Right lobe of liver (tissue), 6 donors: ENCODE measurements around the gene FNDC3B. TPM values are rescaled to one million over a fixed set of nuclear protein-coding genes. Genes with fewer than 3 reads are reported as not detected.

Experiments used
- ATAC-seq, 4 donors: fragments of 200-7000 bp; cut with Tn5 transposase; one replicate each; pipeline ENCODE4 v1.9.1; 2020; ENCODE audit warnings: mild to moderate bottlenecking in 4 of 4, moderate library complexity in 4 of 4
- DNase-seq, 3 donors: peaks; one replicate each; pipeline ENCODE4 v3.0.0-alpha.2; 2020
- H3K27ac ChIP-seq, 3 donors: fragments of 200-600 bp; one replicate each; pipeline ENCODE4 v1.8.0; 2022
- H3K27me3 ChIP-seq, 2 donors: fragments of 200-600 bp; one replicate each; pipeline ENCODE4 v1.8.0; 2022
- H3K36me3 ChIP-seq, 4 donors: fragments of 200-600 bp; sonication (generic) in 1 of 4; one replicate each; pipeline versions ENCODE4 v1.5.1 to v1.8.0; 2017 to 2022; ENCODE audit warnings: control low read depth in 1 of 4
- H3K4me1 ChIP-seq, 4 donors: fragments of 200-600 bp; sonication (generic) in 1 of 4; one replicate each; pipeline versions ENCODE4 v1.5.1 to v1.8.0; 2017 to 2022; ENCODE audit warnings: control low read depth in 1 of 4
- H3K4me3 ChIP-seq, 3 donors: fragments of 200-600 bp; one replicate each; pipeline ENCODE4 v1.8.0; 2022
- H3K9me3 ChIP-seq, 4 donors: fragments of 200-600 bp; sonication (generic) in 1 of 4; one replicate each; pipeline versions ENCODE4 v1.5.1 to v1.8.0; 2017 to 2022; ENCODE audit warnings: control low read depth in 1 of 4
- POLR2A ChIP-seq: fragments of 450-650 bp; IDR thresholded peaks from one replicate; pipeline ENCODE4 v1.6.1; 2017; ENCODE audit warnings: antibody characterized with exemption, mild to moderate bottlenecking
- WGBS: methylation state at CpG from one replicate; pipeline ENCODE4 v1.1.6; 2018; ENCODE audit warnings: low coverage, low lambda C conversion rate; ENCODE audit not compliant: insufficient coverage; ENCODE audit errors: missing lambda C conversion rate; 5-methylcytosine and 5-hydroxymethylcytosine counted together
- intact Hi-C, 2 donors: fragments of 100-400 bp; cut with DNase I; formaldehyde crosslinking; loops; one replicate each; pipeline versions ENCODE4 v1.11.2 to v1.14.1; 2022
- total RNA-seq, 6 experiments: library from RNA; depleted of rRNA in 2 of 6; stranded (reverse); fragments of >200 nt in 2 of 6; fragmentation: NEBNext Ultra II Directional in 3 of 6; extraction: Animal tissue kit (Norgen Biotek cat#: 25700) in 3 of 6; gene quantifications; one replicate each; pipeline versions ENCODE4 v1.1.0 to v1.2.4, GENCODE V29; 2016 to 2023
- TF ChIP-seq, protein P1 (sequence below), 4 donors: fragments of 200-600 bp in 3 of 4; fragments of 450-650 bp in 1 of 4; IDR thresholded peaks; one replicate each; pipeline versions ENCODE4 v1.5.1 to v1.8.0; 2016 to 2022; ENCODE audit warnings: antibody characterized with exemption in 4 of 4, mild to moderate bottlenecking in 2 of 4
- donor health status: DM: no; HTN: yes; CAD: no.
- donor health status: DM: no; HTN: no; CAD: no.
- donor health status: DM: no; HTN: no; CAD: no.
- donor health status: DM: no; HTN: yes; CAD: no.
- donor health status: DM: no; HTN: yes; CAD: no.

The FNDC3B gene
- total RNA-seq, 6 experiments from 2014 or later: 40.2 to 184 (median 63.5) TPM

DNA sequence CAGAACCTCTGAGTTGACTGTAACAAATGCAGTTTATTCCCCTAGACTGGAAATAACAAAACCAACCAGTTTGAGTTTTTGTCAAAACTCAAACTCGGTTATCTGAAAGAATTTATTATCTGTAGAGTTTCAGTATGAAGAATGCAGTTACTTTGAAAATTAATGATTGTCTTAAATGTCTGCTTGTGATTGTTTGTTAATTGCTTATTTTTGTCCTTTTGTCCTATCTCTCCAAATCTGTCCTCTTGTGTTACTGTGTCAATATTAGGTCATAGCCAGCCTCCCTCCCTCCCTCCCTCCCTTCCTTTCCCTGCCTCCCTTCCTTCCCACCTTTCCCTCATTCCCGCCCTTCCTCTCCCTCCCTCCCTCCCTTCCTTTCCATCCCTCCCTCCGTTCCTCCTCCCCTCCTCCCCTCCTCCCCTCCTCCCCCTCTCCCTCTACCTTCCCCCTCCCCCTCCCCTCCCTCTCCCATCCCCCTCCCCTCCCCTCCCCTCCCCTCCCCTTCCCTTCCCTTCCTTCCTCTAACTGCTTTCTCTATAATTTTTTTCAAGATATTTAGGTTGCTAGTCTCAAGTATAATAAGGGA, 153.5 kb downstream of the FNDC3B start:
- H3K4me3 ChIP-seq: no peak overlapping the region
- intact Hi-C loops: no loop called here
- 10% methylated on average over 3 of the region's 3 CpGs for WGBS
- DNase-seq: no peak
- ATAC-seq: peak; percentile 56 to 76 (median 66)
- peaks cover 0 to 29% (median 10%) of the 10 kb centered on the region in 4 donors for H3K4me1 ChIP-seq
- no peaks in the 10 kb centered on the region for H3K9me3 ChIP-seq
- H3K27me3 ChIP-seq: no peaks in the 10 kb centered on the region
- TF ChIP-seq, protein P1, sequence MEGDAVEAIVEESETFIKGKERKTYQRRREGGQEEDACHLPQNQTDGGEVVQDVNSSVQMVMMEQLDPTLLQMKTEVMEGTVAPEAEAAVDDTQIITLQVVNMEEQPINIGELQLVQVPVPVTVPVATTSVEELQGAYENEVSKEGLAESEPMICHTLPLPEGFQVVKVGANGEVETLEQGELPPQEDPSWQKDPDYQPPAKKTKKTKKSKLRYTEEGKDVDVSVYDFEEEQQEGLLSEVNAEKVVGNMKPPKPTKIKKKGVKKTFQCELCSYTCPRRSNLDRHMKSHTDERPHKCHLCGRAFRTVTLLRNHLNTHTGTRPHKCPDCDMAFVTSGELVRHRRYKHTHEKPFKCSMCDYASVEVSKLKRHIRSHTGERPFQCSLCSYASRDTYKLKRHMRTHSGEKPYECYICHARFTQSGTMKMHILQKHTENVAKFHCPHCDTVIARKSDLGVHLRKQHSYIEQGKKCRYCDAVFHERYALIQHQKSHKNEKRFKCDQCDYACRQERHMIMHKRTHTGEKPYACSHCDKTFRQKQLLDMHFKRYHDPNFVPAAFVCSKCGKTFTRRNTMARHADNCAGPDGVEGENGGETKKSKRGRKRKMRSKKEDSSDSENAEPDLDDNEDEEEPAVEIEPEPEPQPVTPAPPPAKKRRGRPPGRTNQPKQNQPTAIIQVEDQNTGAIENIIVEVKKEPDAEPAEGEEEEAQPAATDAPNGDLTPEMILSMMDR (IDR thresholded peaks at IDR 0.05): no peak
- no peak for TF ChIP-seq POLR2A
- H3K27ac ChIP-seq: peak overlapping the region in 2 of 3 donors; percentile 52 to 67
- H3K36me3 ChIP-seq: no peaks in the 10 kb centered on the region

DNA sequence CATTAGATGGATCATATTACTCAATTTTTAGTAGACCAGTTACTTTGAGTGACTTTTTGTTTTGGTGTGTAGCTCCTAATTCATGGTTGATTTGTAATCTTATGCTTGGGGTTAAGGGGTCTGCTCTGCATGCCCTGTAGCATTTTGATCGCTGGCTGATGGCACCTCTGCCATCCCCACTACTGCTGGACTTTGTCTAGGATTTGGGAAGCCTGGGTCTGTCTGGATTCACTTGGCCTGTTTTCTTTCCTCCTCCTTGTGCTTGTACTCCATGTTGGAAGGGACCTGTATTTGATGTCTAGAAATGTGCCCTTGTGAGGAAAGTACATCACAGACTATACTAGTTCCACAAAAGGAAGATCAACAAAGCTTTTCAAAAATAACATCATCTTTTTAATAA, 154.1 kb downstream of the FNDC3B start:
- DNase-seq: no peak
- WGBS: 75% methylated on average over 1 of the region's 1 CpG
- intact Hi-C loops: no loop called here
- no peaks in the 10 kb centered on the region for H3K36me3 ChIP-seq
- no peak for ATAC-seq
- no peaks in the 10 kb centered on the region for H3K9me3 ChIP-seq
- H3K4me1 ChIP-seq: peaks cover 0 to 29% (median 10%) of the 10 kb centered on the region in 4 donors
- H3K27me3 ChIP-seq: no peaks in the 10 kb centered on the region
- H3K4me3 ChIP-seq: no peak overlapping the region
- no peak for TF ChIP-seq POLR2A
- TF ChIP-seq, protein P1 (IDR thresholded peaks at IDR 0.05): no peak
- peak overlapping the region in 2 of 3 donors; percentile 20 to 67 for H3K27ac ChIP-seq

DNA sequence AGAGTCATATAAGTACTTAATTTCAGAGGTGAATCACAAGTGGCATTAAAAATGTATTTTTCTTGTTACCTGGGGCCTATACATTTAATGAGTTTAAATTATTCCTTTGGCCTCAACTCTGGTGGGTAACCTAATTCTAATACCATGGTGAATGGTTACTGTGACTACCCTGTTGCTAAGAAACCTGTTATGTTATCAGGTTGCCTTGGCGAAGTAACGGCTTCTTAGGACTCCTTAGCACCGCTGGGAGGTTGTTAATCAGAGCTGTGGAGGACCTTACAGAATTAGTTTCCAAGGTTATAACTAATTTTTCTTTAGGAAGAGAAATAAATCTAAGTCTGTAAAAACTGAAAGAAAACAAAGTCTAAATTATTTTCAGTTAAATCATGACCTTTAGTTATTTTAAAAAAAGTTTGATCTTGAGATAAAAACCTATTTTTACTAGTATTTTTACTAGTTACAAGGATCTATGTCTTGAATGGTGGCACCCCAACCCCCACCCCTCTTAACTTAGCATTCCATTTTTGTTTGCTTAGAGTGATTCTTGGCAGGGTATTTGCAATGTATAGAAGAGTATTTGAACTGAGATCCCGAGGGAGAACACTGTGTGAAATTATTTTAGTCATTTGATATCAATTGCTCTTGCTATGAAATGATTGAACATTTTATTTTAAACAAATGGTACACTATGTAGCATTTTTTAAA, 155.5 kb downstream of the FNDC3B start:
- peaks cover 0 to 29% (median 10%) of the 10 kb centered on the region in 4 donors for H3K4me1 ChIP-seq
- no peaks in the 10 kb centered on the region for H3K9me3 ChIP-seq
- ATAC-seq: no peak
- peak overlapping the region in 1 of 3 donors; percentile 15 for H3K27ac ChIP-seq
- WGBS: 70% methylated on average over 4 of the region's 4 CpGs
- no peak overlapping the region for H3K4me3 ChIP-seq
- no peaks in the 10 kb centered on the region for H3K27me3 ChIP-seq
- no peak for DNase-seq
- intact Hi-C loops: no loop called here
- H3K36me3 ChIP-seq: no peaks in the 10 kb centered on the region
- TF ChIP-seq POLR2A: no peak
- TF ChIP-seq, protein P1 (IDR thresholded peaks at IDR 0.05): no peak

DNA sequence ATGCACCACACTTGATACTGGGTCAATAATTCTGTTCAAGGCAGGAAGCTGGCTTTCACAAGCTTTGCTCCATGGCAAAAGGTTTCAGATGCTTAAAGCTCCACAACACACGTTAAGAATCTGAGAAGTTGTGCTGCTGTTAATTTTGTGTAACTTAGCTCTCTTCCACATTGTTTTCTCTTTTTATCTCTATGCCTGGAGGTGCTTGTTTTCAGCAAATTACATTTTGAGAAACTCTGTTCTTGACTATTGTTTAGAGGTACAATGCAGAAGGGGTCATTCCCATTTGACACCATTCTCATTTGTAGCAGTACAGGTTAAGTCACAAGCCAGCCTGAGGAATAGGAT, 156.0 kb downstream of the FNDC3B start:
- Histone ChIP-seq H3K27me3 (no peaks in the 10 kb centered on the region), H3K36me3 (no peaks in the 10 kb centered on the region), H3K4me3 (no peak overlapping the region), H3K9me3 (no peaks in the 10 kb centered on the region), H3K4me1 (peaks cover 0 to 33% (median 10%) of the 10 kb centered on the region in 4 donors), H3K27ac (no peak overlapping the region)
- DNase-seq: no peak
- no peak for TF ChIP-seq POLR2A
- TF ChIP-seq, protein P1 (IDR thresholded peaks at IDR 0.05): no peak
- intact Hi-C loops: no loop called here
- no peak for ATAC-seq
- whole genome bisulfite sequencing: 8% methylated on average over 1 of the region's 1 CpG
